ENCODE results near the gene VWF.
A peak's percentile ranks its signal among the peaks of the same experiment; 100 is the strongest.

The VWF gene

GRCh38 chr12:5905757-5906156 is 218.7 kb downstream of the VWF start:
- no peak for DNase-seq

- DNase-seq, result peak; percentile 18
These were observed 219.5 kb downstream of the VWF start for GRCh38 chr12:5904969-5905368.

DNA sequence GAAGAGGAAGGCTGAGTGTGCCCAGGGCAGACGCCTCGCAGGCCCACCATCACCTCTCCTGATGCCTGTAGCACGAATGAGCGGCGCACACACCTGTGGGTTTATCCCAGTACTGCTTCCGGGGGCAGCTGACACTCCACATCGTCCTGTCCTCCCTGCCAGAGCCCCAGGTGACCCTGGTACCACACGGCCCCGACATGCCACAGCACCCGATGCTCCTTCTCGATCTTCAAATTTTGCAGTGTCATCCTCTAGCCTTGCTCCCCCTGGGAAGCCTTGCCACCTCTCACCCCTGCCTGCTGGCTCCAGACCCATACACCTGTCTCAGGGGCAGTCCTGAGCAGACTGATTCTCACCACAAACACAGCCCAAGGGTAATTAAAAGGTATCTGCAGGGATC is 220.0 kb downstream of the VWF start:
- peak; percentile 32 for DNase-seq

DNA sequence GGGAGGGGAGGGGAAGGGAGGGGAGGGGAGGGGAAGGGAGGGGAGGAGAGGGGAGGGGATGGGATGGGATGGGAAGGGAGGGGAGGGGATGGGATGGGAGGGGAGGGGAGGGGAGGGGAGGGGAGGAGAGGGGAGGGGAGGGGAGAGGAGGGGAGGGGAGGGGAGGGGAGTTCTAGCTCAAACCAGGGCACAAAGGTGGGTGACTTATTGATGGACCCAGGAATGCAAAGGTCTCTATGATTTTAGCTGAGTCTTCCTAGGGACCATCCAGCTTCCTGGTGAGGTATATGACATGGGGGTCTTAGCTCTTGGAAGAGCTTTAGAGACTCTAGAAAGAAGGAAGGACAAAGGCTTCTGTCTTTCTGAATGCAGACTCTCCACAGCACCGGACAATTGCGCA is 221.7 kb downstream of the VWF start:
- peak; percentile 7 for DNase-seq

DNA sequence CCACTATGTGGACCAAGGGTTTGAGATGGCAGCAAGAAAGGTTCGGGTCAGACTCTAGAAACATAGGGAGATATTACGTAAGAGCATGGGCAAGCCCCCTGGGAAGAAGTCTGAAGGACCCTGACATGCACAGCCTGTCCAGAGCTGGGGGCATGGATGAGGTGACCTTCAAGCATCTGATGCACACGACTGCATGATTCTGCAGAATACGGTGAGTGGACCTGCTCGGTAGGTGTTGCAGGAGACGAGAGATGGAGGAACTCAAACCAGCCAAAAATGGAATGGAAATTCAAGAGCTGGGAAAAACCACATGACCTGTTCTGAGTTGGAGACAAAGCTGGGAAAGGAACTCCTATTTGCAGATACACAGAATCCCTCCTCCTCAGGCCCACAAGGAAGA is 223.1 kb downstream of the VWF start:
- DNase-seq, result no peak

- no peak for DNase-seq
These were observed 223.8 kb downstream of the VWF start for GRCh38 chr12:5900533-5901205.

DNA sequence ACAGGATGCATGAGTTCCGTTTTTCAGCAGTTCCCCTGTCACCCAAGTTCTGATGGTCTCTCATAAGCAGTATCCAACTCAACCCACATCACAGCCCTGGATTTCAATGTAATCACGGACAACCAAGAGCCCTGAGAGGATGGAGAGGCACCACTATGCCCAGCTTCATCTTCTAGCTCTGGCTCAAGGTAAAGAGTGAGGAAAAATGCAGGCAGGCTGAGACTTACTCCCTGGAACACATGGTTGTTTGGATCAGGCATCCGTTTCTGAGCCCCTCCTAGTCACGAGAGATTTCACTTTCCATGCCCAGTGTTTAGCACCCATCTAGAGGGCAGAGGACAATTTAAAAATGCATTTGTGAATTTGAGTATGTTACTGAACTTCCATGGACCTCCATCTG is 224.4 kb downstream of the VWF start:
- DNase-seq, result no peak

- DNase-seq, result no peak
These were observed 224.8 kb downstream of the VWF start for GRCh38 chr12:5899675-5900074.

DNA sequence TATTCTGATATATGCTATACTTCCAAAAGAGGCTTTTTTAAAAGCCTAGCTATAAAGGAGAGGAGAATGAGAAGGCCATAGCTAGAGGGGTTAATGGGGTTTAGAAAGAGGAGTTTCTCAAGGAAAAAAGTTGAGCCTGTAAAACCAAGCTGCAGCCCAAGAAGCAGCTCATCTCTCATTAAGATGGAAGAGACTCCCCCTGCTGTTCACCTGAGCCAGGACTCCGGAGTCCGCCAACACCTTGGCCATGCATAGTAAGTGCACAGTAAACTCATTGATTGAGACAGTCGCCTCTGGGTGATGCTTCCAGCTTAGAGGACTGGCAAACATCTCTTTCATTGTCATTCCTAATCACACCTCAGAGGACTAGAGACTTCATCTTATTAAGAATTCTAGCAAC is 225.6 kb downstream of the VWF start:
- no peak for DNase-seq
